HG03521 (cell line): ENCODE measurements around the gene NCOA1.
A peak's percentile ranks its signal among the peaks of the same experiment; 100 is the strongest.
"Not testable (repeated sequence)": the region's sequence is repeated elsewhere in the genome, so short reads cannot be mapped to it uniquely, and the experiment has no call there.

Experiments used
- ATAC-seq: cut with Tn5 transposase; IDR thresholded peaks from one replicate; pipeline ENCODE4 v1.9.1; 2021; ENCODE audit warnings: mild to moderate bottlenecking, moderate library complexity; ENCODE audit not compliant: unreplicated experiment

NCOA1 gene

GRCh38 chr2:24473626-24474025, 17.4 kb upstream of the NCOA1 start:
- ATAC-seq, result no peak

GRCh38 chr2:24474053-24474452, 17.0 kb upstream of the NCOA1 start:
- ATAC-seq, result no peak

- ATAC-seq, result no peak
These were observed 13.8 kb upstream of the NCOA1 start for GRCh38 chr2:24477229-24477628.

GRCh38 chr2:24478243-24478642, 12.8 kb upstream of the NCOA1 start:
- no peak for ATAC-seq

GRCh38 chr2:24480245-24480644, 10.8 kb upstream of the NCOA1 start:
- no peak for ATAC-seq

- ATAC-seq, result no peak
These were observed 8.6 kb upstream of the NCOA1 start for GRCh38 chr2:24482251-24482971.

- ATAC-seq, result no peak
These were observed 8.1 kb upstream of the NCOA1 start for GRCh38 chr2:24482972-24483300.

GRCh38 chr2:24484677-24485076, 6.4 kb upstream of the NCOA1 start:
- ATAC-seq, result not testable (repeated sequence)

- no peak for ATAC-seq
These were observed 5.9 kb upstream of the NCOA1 start for GRCh38 chr2:24485197-24485596.

GRCh38 chr2:24486636-24487205, 4.3 kb upstream of the NCOA1 start:
- ATAC-seq, result no peak

- ATAC-seq, result no peak
These were observed 1.4 kb upstream of the NCOA1 start for GRCh38 chr2:24489465-24490180.

- no peak for ATAC-seq
These were observed 819 bp upstream of the NCOA1 start for GRCh38 chr2:24490181-24490689.

GRCh38 chr2:24491542-24492420, 727 bp downstream of the NCOA1 start:
- peak; percentile 31 for ATAC-seq

GRCh38 chr2:24492421-24493279, 1.6 kb downstream of the NCOA1 start:
- no peak for ATAC-seq

GRCh38 chr2:24493713-24494112, 2.7 kb downstream of the NCOA1 start:
- ATAC-seq, result no peak

GRCh38 chr2:24494410-24494809, 3.4 kb downstream of the NCOA1 start:
- ATAC-seq, result no peak

- ATAC-seq, result no peak
These were observed 4.4 kb downstream of the NCOA1 start for GRCh38 chr2:24495451-24495850.

- ATAC-seq, result no peak
These were observed 5.9 kb downstream of the NCOA1 start for GRCh38 chr2:24496959-24497358.

- ATAC-seq, result no peak
These were observed 6.6 kb downstream of the NCOA1 start for GRCh38 chr2:24497685-24498084.

GRCh38 chr2:24498121-24498520, 7.1 kb downstream of the NCOA1 start:
- no peak for ATAC-seq
